Measurements from ENCODE around the gene DTNBP1. TPM values are rescaled to one million over a fixed set of nuclear protein-coding genes. Genes with fewer than 3 reads are reported as not detected.

DTNBP1 gene
- total and polyA plus RNA-seq, 2 of the 8 experiments (the other 6 are each of a cell fraction or from before 2014, with no cell fraction given): 13.5 to 22.1 TPM

DNA sequence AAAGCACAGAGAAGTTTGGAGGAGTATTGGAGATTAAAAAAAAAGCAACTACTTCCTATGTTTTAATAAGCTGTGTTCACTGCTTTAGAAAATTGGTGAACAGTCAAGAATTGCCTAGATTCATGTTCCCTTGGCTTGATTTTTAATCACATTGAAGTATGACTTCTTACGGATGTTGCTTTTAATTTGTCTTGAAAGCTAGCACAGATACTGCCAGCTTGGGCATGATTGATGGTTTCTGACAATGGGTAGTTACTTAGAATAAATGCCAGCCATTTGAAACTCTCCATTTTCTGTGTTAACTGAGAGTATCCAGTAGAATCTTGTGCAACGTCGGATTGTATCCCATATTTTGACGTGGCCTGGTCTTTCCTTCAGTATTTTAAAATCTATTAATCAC lies 178.0 kb downstream of the DTNBP1 start:
- WGBS, 2 experiments (ENCODE audit: extremely low coverage in 1 of 2, insufficient coverage in 1 of 2, insufficient read length in 1 of 2, insufficient replicate concordance in 2 of 2, low coverage in 1 of 2, low lambda C conversion rate in 2 of 2, missing lambda C conversion rate in 1 of 2): 88% methylated on average over 4 of the region's 4 CpGs; no CpG with 5 or more reads in 1 of the 2 experiments
- no peaks in the 10 kb centered on the region for H3K27me3 ChIP-seq (replicated peaks in 1 of 4; ENCODE audit: control insufficient read depth in 3 of 4, extremely low read depth in 1 of 4, insufficient read depth in 3 of 4, low read length in 3 of 4)
- H3K79me2 ChIP-seq (ENCODE audit: control insufficient read depth in 1 of 2, insufficient read depth in 2 of 2, low read length in 2 of 2): peaks cover 0 to 95% of the 10 kb centered on the region in 2 experiments; a peak in 3 of 4 replicates

More for the DNA sequence above, 178.0 kb downstream of the DTNBP1 start:
- POLR2A ChIA-PET (ENCODE audit: partially characterized antibody): interaction anchor here (1.1 kb wide), 1 partner anchor 8 kb away, joined by 3 read pairs; no protein-coding TSS in a partner anchor
- H4K5ac ChIP-seq (ENCODE audit: insufficient read length, low read depth, low read length): no peak overlapping the region
- no peak overlapping the region for H2BK5ac ChIP-seq (ENCODE audit: low read depth, low read length)
- H3K4me1 ChIP-seq (replicated peaks in 1 of 4; ENCODE audit: control insufficient read depth in 3 of 4, insufficient read depth in 4 of 4, low read length in 3 of 4): peaks cover 2 to 22% (median 13%) of the 10 kb centered on the region in 4 experiments; a peak in 6 of 7 replicates
- no peak overlapping the region for H3K56ac ChIP-seq (replicated peaks; ENCODE audit: insufficient read length, low read depth, low read length)
- no peaks in the 10 kb centered on the region; the same call in 1 of the 2 replicates for H3K79me1 ChIP-seq (ENCODE audit: low read depth, low read length)
- no peak overlapping the region for H2AK5ac ChIP-seq (ENCODE audit: low read depth, low read length)
- H2AFZ ChIP-seq (ENCODE audit: low read length): no peak overlapping the region
- DNase-seq (ENCODE audit: low read depth in 1 of 2, low spot score in 2 of 2) (no peak), FAIRE-seq (no peak)
- H4K91ac ChIP-seq (replicated peaks; ENCODE audit: insufficient read length, low read length): no peak overlapping the region
- H3K27ac ChIP-seq (ENCODE audit: low read depth, low read length): no peak overlapping the region
- H3K9ac ChIP-seq (replicated peaks in 1 of 4; ENCODE audit: extremely low read depth in 1 of 4, low read depth in 3 of 4, low read length in 3 of 4): no peak overlapping the region
- H3K36me3 ChIP-seq (ENCODE audit: control insufficient read depth in 2 of 4, insufficient read depth in 4 of 4, low read length in 3 of 4): peaks cover 3 to 35% (median 28%) of the 10 kb centered on the region in 4 experiments; a peak in 7 of 8 replicates
- no peak overlapping the region for H3K4me3 ChIP-seq (ENCODE audit: extremely low read depth in 1 of 4, insufficient read depth in 2 of 4, low read depth in 3 of 4, low read length in 4 of 4)
- H3K23ac ChIP-seq (ENCODE audit: insufficient read length): no peak overlapping the region
- no peak overlapping the region for H4K8ac ChIP-seq (ENCODE audit: extremely low read depth, insufficient read depth, low read length)
- no peaks in the 10 kb centered on the region for H3K9me3 ChIP-seq (ENCODE audit: insufficient read depth in 2 of 2, low read depth in 1 of 2, low read length in 1 of 2)
- peaks cover 39 to 62% of the 10 kb centered on the region in 2 experiments for H4K20me1 ChIP-seq (replicated peaks in 1 of 2; ENCODE audit: control insufficient read depth in 1 of 2, insufficient read depth in 2 of 2, low read length in 2 of 2)
- no peak overlapping the region for H2BK20ac ChIP-seq (ENCODE audit: low read length)
- H2BK15ac ChIP-seq (ENCODE audit: low read length): no peak overlapping the region
- no peak overlapping the region for H2BK12ac ChIP-seq (ENCODE audit: low read depth, low read length)
- no peak overlapping the region for H3K14ac ChIP-seq (ENCODE audit: insufficient read length)
- no peak overlapping the region for H3K4me2 ChIP-seq (ENCODE audit: insufficient read depth in 1 of 2, low read depth in 2 of 2, low read length in 2 of 2)
- no peak overlapping the region for H3K4ac ChIP-seq (replicated peaks; ENCODE audit: insufficient read length, low read depth, low read length)
- no peaks in the 10 kb centered on the region for H3K23me2 ChIP-seq (ENCODE audit: low read depth, low read length)
- CTCF ChIA-PET (ENCODE audit: partially characterized antibody): interaction anchor here (0.7 to 1.1 kb wide), 2 partner anchors 52 to 67 kb away, joined by 3 read pairs; no protein-coding TSS in a partner anchor
- TF ChIP-seq ZNF274 (IDR thresholded peaks at IDR 0.05; ENCODE audit: borderline replicate concordance, extremely low read depth, low read length): no peak
- no peak for TF ChIP-seq BRCA1 (IDR thresholded peaks at IDR 0.05; ENCODE audit: low read depth, low read length)
- no peak for TF ChIP-seq CBX8 (IDR thresholded peaks at IDR 0.05; ENCODE audit: borderline replicate concordance, low read depth, low read length)
- TF ChIP-seq KDM4A (IDR thresholded peaks at IDR 0.05; ENCODE audit: low read depth, low read length, severe bottlenecking): no peak
- no peak for TF ChIP-seq SUZ12 (IDR thresholded peaks at IDR 0.05; ENCODE audit: low read length)
- TF ChIP-seq SP2 (IDR thresholded peaks at IDR 0.05; ENCODE audit: low read length): no peak
- TF ChIP-seq FOSL1 (IDR thresholded peaks at IDR 0.05; ENCODE audit: insufficient read depth, low read depth, low read length): no peak
- no peak overlapping the region for H3K18ac ChIP-seq (ENCODE audit: extremely low read depth, low read length)
- H2BK120ac ChIP-seq (replicated peaks; ENCODE audit: low read depth, low read length): no peak overlapping the region
